Neuronal stem cell (in vitro differentiated cells): ENCODE data around the gene ROBO1.

Source experiments
- DNase-seq: peaks from one replicate; pipeline ENCODE4 v3.0.0-alpha.2; 2013; ENCODE audit warnings: low spot score
- H2AFZ ChIP-seq: one replicate; pipeline ENCODE4 v1.6.1; 2013; ENCODE audit warnings: mild to moderate bottlenecking, low read length, inconsistent platforms
- H2AK5ac ChIP-seq: 2 replicates; pipeline ENCODE4 v1.6.1; 2013; ENCODE audit warnings: low read depth, mild to moderate bottlenecking, inconsistent platforms, low read length, moderate library complexity, mixed read lengths
- H2BK120ac ChIP-seq: 2 replicates; pipeline ENCODE4 v1.6.1; 2013; ENCODE audit warnings: low read depth, mild to moderate bottlenecking, inconsistent platforms, low read length, moderate library complexity, mixed read lengths
- H2BK12ac ChIP-seq: one replicate; pipeline ENCODE4 v1.6.1; 2013; ENCODE audit warnings: low read length, inconsistent platforms
- H2BK15ac ChIP-seq: 2 replicates; pipeline ENCODE4 v1.6.1; 2013; ENCODE audit warnings: mild to moderate bottlenecking, low read length, inconsistent platforms, mixed read lengths
- H2BK5ac ChIP-seq: one replicate; pipeline ENCODE4 v1.6.1; 2013; ENCODE audit warnings: inconsistent platforms, mild to moderate bottlenecking, low read length, moderate library complexity
- H3K14ac ChIP-seq: one replicate; pipeline ENCODE4 v1.6.1; 2013; ENCODE audit warnings: low read length, inconsistent platforms
- H3K18ac ChIP-seq: 2 replicates; pipeline ENCODE4 v1.6.1; 2013; ENCODE audit warnings: low read length, inconsistent platforms
- H3K23ac ChIP-seq: 2 replicates; pipeline ENCODE4 v1.6.1; 2013; ENCODE audit warnings: low read depth, mild to moderate bottlenecking, mixed read lengths, low read length, inconsistent platforms; ENCODE audit not compliant: poor library complexity
- H3K27ac ChIP-seq: replicated peaks from 3 replicates; pipeline ENCODE4 v1.5.1; 2013; ENCODE audit warnings: low read length, inconsistent platforms
- H3K27me3 ChIP-seq, 3 experiments: 2 replicates each; pipeline ENCODE4 v1.6.1; 2013; ENCODE audit warnings: low read length in 3 of 3, mild to moderate bottlenecking in 2 of 3, inconsistent platforms in 1 of 3, low read depth in 1 of 3, mixed read lengths in 1 of 3, moderate library complexity in 1 of 3; ENCODE audit not compliant: control insufficient read depth in 3 of 3, insufficient read depth in 3 of 3
- H3K36me3 ChIP-seq, 2 donors: replicated peaks in 1 of 2; 2 replicates each; pipeline ENCODE4 v1.6.1; 2013; ENCODE audit warnings: low read length in 2 of 2; ENCODE audit not compliant: control insufficient read depth in 2 of 2, insufficient read depth in 2 of 2
- H3K4ac ChIP-seq: 2 replicates; pipeline ENCODE4 v1.6.1; 2013; ENCODE audit warnings: inconsistent platforms, mild to moderate bottlenecking, low read length, moderate library complexity
- H3K4me1 ChIP-seq, 2 donors: 1 replicate in 1 of 2; 2 replicates in 1 of 2; pipeline ENCODE4 v1.6.1; 2013; ENCODE audit warnings: low read length in 2 of 2, low read depth in 1 of 2; ENCODE audit not compliant: control insufficient read depth in 2 of 2, insufficient read depth in 1 of 2
- H3K4me2 ChIP-seq: one replicate; pipeline ENCODE4 v1.6.1; 2013; ENCODE audit warnings: mild to moderate bottlenecking, low read length, inconsistent platforms; ENCODE audit not compliant: insufficient read depth, poor library complexity, severe bottlenecking
- H3K4me3 ChIP-seq, 2 donors: 2 replicates each; pipeline ENCODE4 v1.5.1; 2013; ENCODE audit warnings: low read length in 2 of 2, mild to moderate bottlenecking in 2 of 2, inconsistent platforms in 1 of 2, moderate library complexity in 1 of 2
- H3K79me1 ChIP-seq: one replicate; pipeline ENCODE4 v1.6.1; 2013; ENCODE audit warnings: low read depth, mild to moderate bottlenecking, inconsistent platforms, low read length, moderate library complexity
- H3K9ac ChIP-seq: one replicate; pipeline ENCODE4 v1.6.1; 2013; ENCODE audit warnings: mild to moderate bottlenecking, low read depth, low read length, inconsistent platforms; ENCODE audit not compliant: poor library complexity
- H3K9me3 ChIP-seq, 2 donors: replicated peaks in 1 of 2; 2 replicates each; pipeline versions ENCODE3 to v1.6.1; 2013; ENCODE audit warnings: low read length in 2 of 2, mild to moderate bottlenecking in 2 of 2, inconsistent platforms in 1 of 2, low read depth in 1 of 2, mixed read lengths in 1 of 2, moderate library complexity in 1 of 2; ENCODE audit not compliant: control insufficient read depth in 2 of 2, insufficient read depth in 1 of 2
- H4K8ac ChIP-seq: one replicate; pipeline ENCODE4 v1.6.1; 2013; ENCODE audit warnings: low read depth, mild to moderate bottlenecking, inconsistent platforms, low read length, moderate library complexity
- H4K91ac ChIP-seq: one replicate; pipeline ENCODE4 v1.6.1; 2013; ENCODE audit warnings: low read length, low read depth, mild to moderate bottlenecking, inconsistent platforms; ENCODE audit not compliant: poor library complexity
- WGBS, 2 donors: extraction: QIAGEN DNeasy Blood & Tissue Kit; methylation state at CpG; one replicate each; pipeline ENCODE4 v1.1.7; 2013; ENCODE audit warnings: missing lambda C conversion rate in 2 of 2, mixed read lengths in 1 of 2; ENCODE audit not compliant: insufficient read length in 2 of 2, insufficient replicate concordance in 1 of 2; ENCODE audit errors: extremely low coverage in 2 of 2; 5-methylcytosine and 5-hydroxymethylcytosine counted together

The ROBO1 gene

GRCh38 chr3:79009861-79010260 is 757.9 kb downstream of the ROBO1 start:
- no peak overlapping the region for H2BK12ac ChIP-seq
- no peaks in the 10 kb centered on the region for H3K9me3 ChIP-seq
- no peak overlapping the region for H3K18ac ChIP-seq
- peaks cover 6 to 10% of the 10 kb centered on the region in 2 donors for H3K4me1 ChIP-seq
- no peak overlapping the region for H3K9ac ChIP-seq
- no peak overlapping the region for H4K91ac ChIP-seq
- no peak overlapping the region for H3K27ac ChIP-seq
- no peak overlapping the region for H3K4ac ChIP-seq
- no peak for DNase-seq
- no peak overlapping the region for H2BK5ac ChIP-seq
- H3K79me1 ChIP-seq: peaks cover 5% of the 10 kb centered on the region
- no peak overlapping the region for H3K23ac ChIP-seq
- no peaks in the 10 kb centered on the region for H3K27me3 ChIP-seq
- H2BK15ac ChIP-seq: no peak overlapping the region
- no peak overlapping the region for H3K14ac ChIP-seq
- H3K36me3 ChIP-seq: no peaks in the 10 kb centered on the region
- no peak overlapping the region for H3K4me3 ChIP-seq
- H3K4me2 ChIP-seq: no peak overlapping the region
- H2AFZ ChIP-seq: no peak overlapping the region
- no peak overlapping the region for H2BK120ac ChIP-seq
- no peak overlapping the region for H2AK5ac ChIP-seq
- H4K8ac ChIP-seq: no peak overlapping the region

- Histone ChIP-seq H4K91ac (no peak overlapping the region), H2BK5ac (no peak overlapping the region), H3K14ac (no peak overlapping the region), H4K8ac (no peak overlapping the region), H2AK5ac (no peak overlapping the region), H3K27me3 (no peaks in the 10 kb centered on the region), H2BK15ac (no peak overlapping the region), H3K4ac (no peak overlapping the region), H3K18ac (no peak overlapping the region), H3K9me3 (no peaks in the 10 kb centered on the region), H3K36me3 (no peaks in the 10 kb centered on the region), H3K4me1 (peaks cover 0 to 4% of the 10 kb centered on the region in 2 donors), H3K79me1 (peaks cover 5% of the 10 kb centered on the region), H2AFZ (no peak overlapping the region), H2BK12ac (no peak overlapping the region), H3K9ac (no peak overlapping the region), H3K4me2 (no peak overlapping the region), H3K27ac (no peak overlapping the region), H2BK120ac (no peak overlapping the region), H3K4me3 (no peak overlapping the region), H3K23ac (no peak overlapping the region)
- DNase-seq: no peak
- no CpG with 5 or more reads among the region's 1 CpG for WGBS, 2 donors
Measured at GRCh38 chr3:79006077-79006476, 761.7 kb downstream of the ROBO1 start.

- Histone ChIP-seq H3K36me3 (no peaks in the 10 kb centered on the region), H4K8ac (no peak overlapping the region), H3K23ac (no peak overlapping the region), H3K9ac (no peak overlapping the region), H2BK5ac (no peak overlapping the region), H2AK5ac (no peak overlapping the region), H4K91ac (no peak overlapping the region), H3K4me3 (no peak overlapping the region), H3K4me2 (no peak overlapping the region), H3K27me3 (no peaks in the 10 kb centered on the region), H3K4ac (no peak overlapping the region), H3K9me3 (no peaks in the 10 kb centered on the region), H2BK120ac (no peak overlapping the region), H2AFZ (no peak overlapping the region), H2BK15ac (no peak overlapping the region), H2BK12ac (no peak overlapping the region), H3K79me1 (peaks cover 5% of the 10 kb centered on the region), H3K27ac (no peak overlapping the region), H3K14ac (no peak overlapping the region), H3K18ac (no peak overlapping the region), H3K4me1 (peaks cover 0 to 4% of the 10 kb centered on the region in 2 donors)
- DNase-seq: no peak
- no CpG with 5 or more reads among the region's 6 CpGs for WGBS, 2 donors
Measured at GRCh38 chr3:79005084-79005483, 762.7 kb downstream of the ROBO1 start.

- Histone ChIP-seq H2AFZ (no peak overlapping the region), H3K14ac (no peak overlapping the region), H3K4me3 (no peak overlapping the region), H2BK15ac (no peak overlapping the region), H3K79me1 (peaks cover 5% of the 10 kb centered on the region), H4K91ac (no peak overlapping the region), H2BK120ac (no peak overlapping the region), H3K36me3 (no peaks in the 10 kb centered on the region), H3K23ac (no peak overlapping the region), H3K27ac (no peak overlapping the region), H3K27me3 (no peaks in the 10 kb centered on the region), H2BK12ac (no peak overlapping the region), H2AK5ac (no peak overlapping the region), H3K4me1 (peaks cover 0 to 4% of the 10 kb centered on the region in 2 donors), H3K18ac (no peak overlapping the region), H4K8ac (no peak overlapping the region), H2BK5ac (no peak overlapping the region), H3K4ac (no peak overlapping the region), H3K9ac (no peak overlapping the region), H3K9me3 (peaks cover 0 to 3% of the 10 kb centered on the region in 2 donors), H3K4me2 (no peak overlapping the region)
- no CpG with 5 or more reads among the region's 1 CpG for WGBS, 2 donors
- DNase-seq: no peak
Measured at GRCh38 chr3:79003994-79004393, 763.8 kb downstream of the ROBO1 start.
